NB4 (cell line): ENCODE data around the gene EPS8L1.

Source experiments
- DNase-seq: peaks from one replicate; pipeline ENCODE4 v3.0.0; 2010; ENCODE audit warnings: low read depth
- H3K4me3 ChIP-seq: one replicate; pipeline ENCODE4 v1.5.1; 2011; ENCODE audit warnings: mild to moderate bottlenecking, low read depth, low read length, moderate library complexity
- CTCF ChIP-seq: IDR thresholded peaks from one replicate; pipeline ENCODE4 v1.5.1; 2012; ENCODE audit warnings: low read depth, low read length
- MAX ChIP-seq: IDR thresholded peaks from 2 replicates; pipeline ENCODE4 v1.6.1; 2011; ENCODE audit warnings: low read depth, low read length
- MYC ChIP-seq: IDR thresholded peaks from 2 replicates; pipeline ENCODE4 v1.6.1; 2011; ENCODE audit warnings: low read depth, low read length
- POLR2A ChIP-seq: IDR thresholded peaks from 2 replicates; pipeline ENCODE4 v1.6.1; 2011; ENCODE audit warnings: mild to moderate bottlenecking; ENCODE audit not compliant: insufficient read length; ENCODE audit errors: extremely low read depth

Gene EPS8L1

GRCh38 chr19:55042688-55043087 is 33.0 kb upstream of the EPS8L1 start:
- no peak overlapping the region for H3K4me3 ChIP-seq
- no peak for TF ChIP-seq CTCF
- no peak for TF ChIP-seq POLR2A
- TF ChIP-seq MAX = no peak
- no peak for TF ChIP-seq MYC
- DNase-seq = no peak

- DNase-seq = no peak
- no peak overlapping the region for H3K4me3 ChIP-seq
- no peak for TF ChIP-seq MYC
- TF ChIP-seq CTCF = no peak
- TF ChIP-seq POLR2A = no peak
- no peak for TF ChIP-seq MAX
Observed at GRCh38 chr19:55044286-55044685, 31.4 kb upstream of the EPS8L1 start.

- DNase-seq = no peak
- TF ChIP-seq CTCF (no peak), MYC (no peak)
- H3K4me3 ChIP-seq = no peak overlapping the region
Observed at GRCh38 chr19:55044771-55045716, 30.6 kb upstream of the EPS8L1 start.

GRCh38 chr19:55046975-55047622 is 28.6 kb upstream of the EPS8L1 start:
- TF ChIP-seq MAX (no peak), MYC (no peak), POLR2A (no peak), CTCF (no peak)
- no peak overlapping the region for H3K4me3 ChIP-seq
- no peak for DNase-seq

GRCh38 chr19:55047951-55048350 is 27.7 kb upstream of the EPS8L1 start:
- H3K4me3 ChIP-seq = no peak overlapping the region
- TF ChIP-seq POLR2A (no peak), CTCF (no peak), MYC (no peak), MAX (no peak)
- no peak for DNase-seq
